HL-60 (cell line): ENCODE measurements around the gene EXOC4.

Experiments
- DNase-seq, 2 experiments: peaks; one replicate each; pipeline ENCODE4 v3.0.0-alpha.2; 2010 to 2020; ENCODE audit warnings: low read depth in 1 of 2, low spot score in 1 of 2
- H3K27ac ChIP-seq: fragments of 250-450 bp; sonication (Bioruptor Pico); replicated peaks from 2 replicates; pipeline ENCODE4 v1.5.1; 2020; ENCODE audit warnings: mild to moderate bottlenecking, moderate library complexity
- H3K27me3 ChIP-seq: fragments of 250-450 bp; sonication (Bioruptor Pico); 2 replicates; pipeline ENCODE4 v1.5.1; 2021; ENCODE audit warnings: mild to moderate bottlenecking, moderate library complexity; ENCODE audit not compliant: insufficient read depth, poor library complexity, severe bottlenecking
- H3K4me3 ChIP-seq: replicated peaks from 2 replicates; pipeline ENCODE4 v1.5.1; 2011; ENCODE audit warnings: mild to moderate bottlenecking, control low read depth, low read length; ENCODE audit not compliant: insufficient read depth
- CTCF ChIP-seq: IDR thresholded peaks from one replicate; pipeline ENCODE4 v1.5.1; 2011; ENCODE audit warnings: low read length, control low read depth, inconsistent platforms; ENCODE audit not compliant: insufficient read depth
- GABPA ChIP-seq: IDR thresholded peaks from 2 replicates; pipeline ENCODE4 v1.6.1; 2012; ENCODE audit warnings: low read depth
- POLR2AphosphoS5 ChIP-seq: IDR thresholded peaks from 2 replicates; pipeline ENCODE4 v1.6.1; 2012; ENCODE audit warnings: low read depth
- REST ChIP-seq: IDR thresholded peaks from 2 replicates; pipeline ENCODE4 v1.6.1; 2012; ENCODE audit warnings: low read depth; ENCODE audit not compliant: insufficient replicate concordance
- SPI1 ChIP-seq: IDR thresholded peaks from 2 replicates; pipeline ENCODE4 v1.6.1; 2012; ENCODE audit warnings: low read depth, mild to moderate bottlenecking, borderline replicate concordance

Gene EXOC4

GRCh38 chr7:133705596-133705995 is 452.7 kb downstream of the EXOC4 start:
- DNase-seq = no peak
- no peak overlapping the region for H3K4me3 ChIP-seq
- no peaks in the 10 kb centered on the region for H3K27me3 ChIP-seq
- TF ChIP-seq REST (no peak), POLR2AphosphoS5 (no peak), GABPA (no peak), SPI1 (no peak), CTCF (no peak)
- H3K27ac ChIP-seq = no peak overlapping the region

- no peak overlapping the region for H3K4me3 ChIP-seq
- DNase-seq = no peak
- no peaks in the 10 kb centered on the region for H3K27me3 ChIP-seq
- H3K27ac ChIP-seq = no peak overlapping the region
- TF ChIP-seq POLR2AphosphoS5 = no peak
- no peak for TF ChIP-seq REST
- TF ChIP-seq SPI1 = no peak
- no peak for TF ChIP-seq CTCF
- TF ChIP-seq GABPA = no peak
These were observed 453.1 kb downstream of the EXOC4 start for GRCh38 chr7:133706016-133706415.

GRCh38 chr7:133709036-133709880 is 456.4 kb downstream of the EXOC4 start:
- TF ChIP-seq CTCF (no peak), REST (no peak), GABPA (no peak), POLR2AphosphoS5 (no peak), SPI1 (no peak)

More at GRCh38 chr7:133709036-133709880, 456.4 kb downstream of the EXOC4 start:
- Histone ChIP-seq H3K27ac (no peak overlapping the region), H3K27me3 (no peaks in the 10 kb centered on the region), H3K4me3 (no peak overlapping the region)
- no peak for DNase-seq
